Spleen (tissue), 11 donors: ENCODE data around the gene KRT8. TPM values are rescaled to one million over a fixed set of nuclear protein-coding genes. Genes with fewer than 3 reads are reported as not detected.

Source experiments
- DNase-seq: peaks from one replicate; pipeline ENCODE4 v3.0.0-alpha.2; 2020
- H3K27ac ChIP-seq, 8 donors: fragments of 200-600 bp; sonication (generic) in 7 of 8; 1 replicate in 4 of 8; 2 replicates in 4 of 8; pipeline versions ENCODE4 v1.5.0 to v1.8.0; 2016 to 2021; ENCODE audit warnings: inconsistent platforms in 4 of 8, mild to moderate bottlenecking in 4 of 8, moderate library complexity in 1 of 8
- H3K27me3 ChIP-seq, 7 donors: fragments of 200-600 bp; sonication (generic) in 6 of 7; replicated peaks in 1 of 7; 1 replicate in 4 of 7; 2 replicates in 3 of 7; pipeline versions ENCODE4 v1.5.0 to v1.8.0; 2016 to 2021; ENCODE audit warnings: inconsistent platforms in 3 of 7, mild to moderate bottlenecking in 1 of 7
- H3K36me3 ChIP-seq, 6 donors: fragments of 200-600 bp; sonication (generic) in 5 of 6; 1 replicate in 4 of 6; 2 replicates in 2 of 6; pipeline versions ENCODE4 v1.5.0 to v1.8.0; 2016 to 2021; ENCODE audit warnings: inconsistent platforms in 2 of 6
- H3K4me1 ChIP-seq, 6 donors: fragments of 200-600 bp; sonication (generic) in 5 of 6; 1 replicate in 3 of 6; 2 replicates in 3 of 6; pipeline versions ENCODE4 v1.5.0 to v1.8.0; 2016 to 2021; ENCODE audit warnings: inconsistent platforms in 3 of 6
- H3K4me3 ChIP-seq, 8 donors: fragments of 200-600 bp; sonication (generic) in 7 of 8; 1 replicate in 4 of 8; 2 replicates in 4 of 8; pipeline versions ENCODE4 v1.5.0 to v1.8.0; 2016 to 2021; ENCODE audit warnings: inconsistent platforms in 4 of 8, mild to moderate bottlenecking in 4 of 8, moderate library complexity in 2 of 8
- H3K9me3 ChIP-seq, 8 donors: fragments of 200-600 bp; sonication (generic) in 7 of 8; 1 replicate in 4 of 8; 2 replicates in 4 of 8; pipeline versions ENCODE4 v1.5.0 to v1.8.0; 2016 to 2021; ENCODE audit warnings: inconsistent platforms in 4 of 8
- CTCF ChIP-seq, 11 experiments: fragments of 200-600 bp in 7 of 11; fragments of 450-650 bp in 4 of 11; sonication (generic) in 4 of 11; IDR thresholded peaks in 8 of 11; conservative IDR thresholded peaks in 3 of 11; 1 replicate in 7 of 11; 2 replicates in 4 of 11; pipeline versions ENCODE4 v1.4.0 to v1.8.0; 2016 to 2021; ENCODE audit warnings: antibody characterized with exemption in 11 of 11, inconsistent platforms in 4 of 11, mild to moderate bottlenecking in 1 of 11
- POLR2A ChIP-seq, 3 donors: fragments of 450-650 bp; IDR thresholded peaks; one replicate each; pipeline ENCODE4 v1.5.1; 2017; ENCODE audit warnings: antibody characterized with exemption in 3 of 3, mild to moderate bottlenecking in 1 of 3
- POLR2AphosphoS5 ChIP-seq, 3 donors: sonication (generic); formaldehyde crosslinking; IDR thresholded peaks; one replicate each; pipeline ENCODE4 v1.5.1; 2017; ENCODE audit warnings: antibody characterized with exemption in 3 of 3
- WGBS, 5 donors: extraction: QIAGEN DNeasy Blood & Tissue Kit in 3 of 5; methylation state at CpG; one replicate each; pipeline versions ENCODE4 v1.1.5 to v1.1.7; 2013 to 2018; 5-methylcytosine and 5-hydroxymethylcytosine counted together
- intact Hi-C: fragments of 100-400 bp; cut with DNase I; formaldehyde crosslinking; loops from one replicate; pipeline ENCODE4 v1.15.0; 2023; ENCODE audit warnings: low total_unique reads
- polyA plus RNA-seq, 3 donors: library from polyadenylated mRNA; stranded (reverse); fragments of 200-250 nt; gene quantifications; one replicate each; pipeline ENCODE4 v1.2.1, GENCODE V29; 2013
- total RNA-seq, 7 donors: library from RNA; depleted of rRNA in 3 of 7; stranded (reverse); fragments of >200 nt in 3 of 7; fragmentation: NEBNext Ultra II Directional in 4 of 7; extraction: Animal tissue kit (Norgen Biotek cat#: 25700) in 4 of 7; gene quantifications; one replicate each; pipeline versions ENCODE4 v1.1.0 to v1.2.1, GENCODE V29; 2016 to 2021
- donor health status: healthy with polysubstance abuse.
- donor health status: DM: no; HTN: no; CAD: no; lungs with moderate emphysema.
- donor health status: DM: no; HTN: no; CAD: no.
- donor health status: Bipolar disorder and iron deficiency.
- donor health status: healthy.
- donor health status: DM: no; HTN: no; CAD: no.
- donor health status: DM: yes; HTN: yes; CAD: no.

Gene KRT8
- total and polyA plus RNA-seq, 10 donors, result 10.0 to 23.1 (median 18.9) TPM

- no peak for DNase-seq
- Histone ChIP-seq H3K27ac (no peak overlapping the region), H3K4me3 (no peak overlapping the region), H3K9me3 (no peaks in the 10 kb centered on the region), H3K27me3 (peaks cover 0 to 1% (median 0%) of the 10 kb centered on the region in 7 donors), H3K36me3 (no peaks in the 10 kb centered on the region), H3K4me1 (peaks cover 0 to 38% (median 20%) of the 10 kb centered on the region in 6 donors)
- 5 to 22% (median 8%) methylated on average over 4 to 9 of the region's 9 CpGs for WGBS, 5 donors
- TF ChIP-seq CTCF (IDR thresholded peaks at IDR 0.05 in 8 of 11, conservative IDR thresholded peaks at IDR 0.05 in 3 of 11), result no peak
- no peak for TF ChIP-seq POLR2A (IDR thresholded peaks at IDR 0.05)
- TF ChIP-seq POLR2AphosphoS5 (IDR thresholded peaks at IDR 0.05), result no peak
- intact Hi-C loops, result no loop called here
These were observed 37.2 kb downstream of the KRT8 start for GRCh38 chr12:52867642-52868041.

GRCh38 chr12:52867152-52867551 lies 37.7 kb downstream of the KRT8 start:
- TF ChIP-seq CTCF (IDR thresholded peaks at IDR 0.05 in 8 of 11, conservative IDR thresholded peaks at IDR 0.05 in 3 of 11), result no peak
- TF ChIP-seq POLR2A (IDR thresholded peaks at IDR 0.05), result no peak
- TF ChIP-seq POLR2AphosphoS5 (IDR thresholded peaks at IDR 0.05), result no peak
- no peaks in the 10 kb centered on the region for H3K27me3 ChIP-seq
- H3K4me3 ChIP-seq, result no peak overlapping the region
- intact Hi-C loops, result no loop called here
- no peaks in the 10 kb centered on the region for H3K36me3 ChIP-seq
- H3K4me1 ChIP-seq, result peaks cover 0 to 38% (median 20%) of the 10 kb centered on the region in 6 donors
- DNase-seq, result no peak
- H3K9me3 ChIP-seq, result no peaks in the 10 kb centered on the region
- WGBS, 5 donors, result 87 to 91% (median 90%) methylated on average over 5 of the region's 5 CpGs
- no peak overlapping the region for H3K27ac ChIP-seq

GRCh38 chr12:52865090-52865944 lies 39.6 kb downstream of the KRT8 start:
- no peak overlapping the region for H3K27ac ChIP-seq
- intact Hi-C loops, result no loop called here
- no peak overlapping the region for H3K4me3 ChIP-seq
- 53 to 81% (median 68%) methylated on average over 7 to 10 of the region's 10 CpGs for WGBS, 5 donors
- H3K4me1 ChIP-seq, result peaks cover 0 to 20% (median 10%) of the 10 kb centered on the region in 6 donors
- H3K9me3 ChIP-seq, result no peaks in the 10 kb centered on the region
- H3K36me3 ChIP-seq, result no peaks in the 10 kb centered on the region
- no peak for TF ChIP-seq POLR2AphosphoS5 (IDR thresholded peaks at IDR 0.05)
- TF ChIP-seq CTCF (IDR thresholded peaks at IDR 0.05 in 8 of 11, conservative IDR thresholded peaks at IDR 0.05 in 3 of 11), result peak in 9 of 11 experiments; percentile 38 to 79 (median 61)
- no peaks in the 10 kb centered on the region for H3K27me3 ChIP-seq
- no peak for DNase-seq

GRCh38 chr12:52862023-52862422 lies 42.9 kb downstream of the KRT8 start:
- Histone ChIP-seq H3K4me1 (peaks cover 0 to 2% (median 0%) of the 10 kb centered on the region in 6 donors), H3K9me3 (no peaks in the 10 kb centered on the region), H3K27ac (no peak overlapping the region), H3K27me3 (no peaks in the 10 kb centered on the region), H3K36me3 (no peaks in the 10 kb centered on the region), H3K4me3 (no peak overlapping the region)
- WGBS, 5 donors, result 48 to 86% (median 76%) methylated on average over 2 of the region's 2 CpGs
- no peak for DNase-seq
- intact Hi-C loops, result loop anchor here (5.0 kb wide), 1 partner anchor 280 kb away; no protein-coding TSS in a partner anchor
- TF ChIP-seq POLR2AphosphoS5 (IDR thresholded peaks at IDR 0.05) (no peak), CTCF (IDR thresholded peaks at IDR 0.05 in 8 of 11, conservative IDR thresholded peaks at IDR 0.05 in 3 of 11) (no peak), POLR2A (IDR thresholded peaks at IDR 0.05) (no peak)
